Dermis blood vessel endothelial cell (primary cell): ENCODE data around the gene NSMF. TPM values are rescaled to one million over a fixed set of nuclear protein-coding genes. Genes with fewer than 3 reads are reported as not detected.
"Not testable (repeated sequence)": the region's sequence is repeated elsewhere in the genome, so short reads cannot be mapped to it uniquely, and the experiment has no call there.

Source experiments
- DNase-seq: peaks from one replicate; pipeline ENCODE4 v3.0.0; 2010
- total RNA-seq: library from RNA; depleted of rRNA; stranded (reverse); fragments of >200 nt; gene quantifications from 2 replicates; pipeline ENCODE4 v1.2.3, GENCODE V29; 2014

Gene NSMF
- total RNA-seq, 1 donor from 2014 or later = 32.8 TPM

GRCh38 chr9:137410236-137410890 is 48.8 kb downstream of the NSMF start:
- DNase-seq = not testable (repeated sequence)

DNA sequence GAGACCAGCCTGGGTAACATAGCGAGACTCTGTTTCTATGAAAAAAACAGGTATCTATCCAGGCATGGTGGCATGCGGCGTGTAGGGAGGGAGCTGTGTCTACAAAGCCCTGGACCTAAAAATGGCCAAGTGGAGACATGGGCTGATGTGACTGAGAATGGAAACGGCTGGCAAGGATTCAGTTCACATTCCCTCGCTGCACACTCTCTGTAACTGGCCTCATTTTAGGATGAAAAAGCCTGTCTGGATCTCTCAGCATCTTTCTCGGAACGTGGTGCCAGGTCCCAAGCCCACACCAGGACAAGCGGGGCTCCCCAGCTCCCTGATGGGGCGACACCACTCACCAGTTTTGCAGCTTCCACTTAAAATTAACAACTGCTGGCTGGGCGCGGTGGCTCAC is 49.6 kb downstream of the NSMF start:
- no peak for DNase-seq

DNA sequence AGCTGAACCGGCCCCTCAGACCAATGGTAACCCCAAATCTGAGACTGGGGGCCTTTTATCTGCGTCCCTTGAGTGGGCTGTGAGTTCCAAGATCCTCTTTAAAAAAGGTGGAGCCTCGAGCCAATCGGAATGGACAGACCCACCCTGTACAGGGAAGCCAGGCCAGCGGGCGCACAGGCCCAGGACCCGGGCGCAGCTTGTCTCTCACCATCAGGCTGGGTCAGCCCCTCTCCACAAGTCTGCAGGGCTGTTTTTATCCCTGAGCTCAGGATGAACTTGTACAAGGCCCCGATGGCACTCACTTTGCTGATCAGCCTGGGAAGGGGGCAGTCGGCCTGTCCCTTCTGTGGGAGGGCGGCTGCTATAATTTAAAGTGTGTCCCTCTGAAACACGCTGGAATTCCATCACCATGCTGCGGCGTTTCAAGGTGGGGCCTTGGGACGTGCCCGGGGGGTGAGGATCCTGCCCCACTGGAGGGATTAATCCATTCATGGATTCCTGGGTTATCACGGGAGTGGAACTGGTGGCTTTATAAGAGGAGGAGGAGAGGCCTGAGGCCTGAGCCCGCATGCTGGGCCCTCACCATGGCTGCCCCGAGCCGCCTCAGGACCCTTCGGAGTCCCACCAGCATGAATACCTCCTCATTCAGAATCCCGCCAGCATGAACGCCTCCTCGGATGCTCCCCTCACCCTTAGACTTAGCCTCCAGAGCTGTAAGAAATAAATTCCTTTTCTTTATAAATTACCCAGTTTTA is 50.3 kb downstream of the NSMF start:
- DNase-seq = no peak

GRCh38 chr9:137407590-137408300 is 51.4 kb downstream of the NSMF start:
- DNase-seq = no peak

- peak; percentile 91 for DNase-seq
Observed at GRCh38 chr9:137406876-137407589, 52.1 kb downstream of the NSMF start.

GRCh38 chr9:137406085-137406760 is 52.9 kb downstream of the NSMF start:
- DNase-seq = no peak

DNA sequence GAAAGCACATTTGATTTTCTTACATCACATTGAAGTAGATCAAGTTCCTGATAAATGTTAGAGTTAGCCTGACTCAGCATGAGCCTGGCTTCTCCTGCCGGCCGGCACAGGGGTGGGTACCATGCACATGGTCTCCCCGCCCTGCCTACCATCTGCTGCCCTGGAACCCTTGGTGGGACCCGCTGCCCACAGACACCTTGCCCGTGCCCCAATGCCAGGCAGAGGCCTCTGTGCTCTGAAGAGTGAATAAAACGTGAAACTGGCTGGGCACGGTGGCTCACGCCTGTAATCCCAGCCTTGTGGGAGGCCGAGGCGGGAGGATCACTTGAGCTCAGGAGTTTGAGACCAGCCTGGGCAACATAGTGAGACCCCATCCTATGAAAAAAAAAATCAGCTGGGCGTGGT is 53.5 kb downstream of the NSMF start:
- no peak for DNase-seq

GRCh38 chr9:137404961-137405567 is 54.1 kb downstream of the NSMF start:
- no peak for DNase-seq

DNA sequence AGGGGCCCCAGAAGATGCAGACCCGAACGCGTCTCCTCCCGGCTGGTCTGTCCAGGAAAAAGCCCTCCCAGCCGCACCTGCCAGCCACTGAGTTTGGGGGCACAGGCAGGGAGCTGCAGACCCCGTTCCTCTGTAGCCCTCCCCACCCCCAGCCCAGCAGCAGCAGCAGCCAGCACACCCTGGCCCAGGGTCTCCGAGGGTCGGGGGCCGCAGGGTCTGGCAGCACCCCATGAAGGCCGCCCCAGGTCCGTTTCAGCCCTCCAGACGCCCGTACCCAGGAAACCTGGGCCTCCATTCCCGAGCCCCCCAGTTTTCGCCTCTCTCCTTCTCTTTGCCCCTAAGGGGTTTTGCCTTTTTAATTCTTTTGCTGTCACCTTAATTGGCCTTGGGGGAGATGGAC is 55.9 kb downstream of the NSMF start:
- no peak for DNase-seq

DNA sequence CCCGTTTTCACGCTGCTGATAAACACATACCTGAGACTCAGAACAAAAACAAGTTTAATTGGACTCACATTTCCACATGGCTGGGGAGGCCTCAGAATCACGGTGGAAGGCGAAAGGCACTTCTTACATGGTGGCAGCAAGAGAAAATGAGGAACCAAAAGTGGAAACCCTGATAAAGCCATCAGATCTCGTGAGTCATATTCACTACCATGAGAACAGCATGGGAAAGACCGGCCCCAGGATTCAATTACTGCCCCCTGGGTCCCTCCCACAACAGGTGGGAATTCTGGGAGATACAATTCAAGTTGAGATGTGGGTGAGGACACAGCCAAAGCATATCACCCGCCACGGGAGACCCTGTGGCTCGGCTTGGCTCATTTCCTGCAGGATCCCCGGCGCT is 56.4 kb downstream of the NSMF start:
- no peak for DNase-seq

DNA sequence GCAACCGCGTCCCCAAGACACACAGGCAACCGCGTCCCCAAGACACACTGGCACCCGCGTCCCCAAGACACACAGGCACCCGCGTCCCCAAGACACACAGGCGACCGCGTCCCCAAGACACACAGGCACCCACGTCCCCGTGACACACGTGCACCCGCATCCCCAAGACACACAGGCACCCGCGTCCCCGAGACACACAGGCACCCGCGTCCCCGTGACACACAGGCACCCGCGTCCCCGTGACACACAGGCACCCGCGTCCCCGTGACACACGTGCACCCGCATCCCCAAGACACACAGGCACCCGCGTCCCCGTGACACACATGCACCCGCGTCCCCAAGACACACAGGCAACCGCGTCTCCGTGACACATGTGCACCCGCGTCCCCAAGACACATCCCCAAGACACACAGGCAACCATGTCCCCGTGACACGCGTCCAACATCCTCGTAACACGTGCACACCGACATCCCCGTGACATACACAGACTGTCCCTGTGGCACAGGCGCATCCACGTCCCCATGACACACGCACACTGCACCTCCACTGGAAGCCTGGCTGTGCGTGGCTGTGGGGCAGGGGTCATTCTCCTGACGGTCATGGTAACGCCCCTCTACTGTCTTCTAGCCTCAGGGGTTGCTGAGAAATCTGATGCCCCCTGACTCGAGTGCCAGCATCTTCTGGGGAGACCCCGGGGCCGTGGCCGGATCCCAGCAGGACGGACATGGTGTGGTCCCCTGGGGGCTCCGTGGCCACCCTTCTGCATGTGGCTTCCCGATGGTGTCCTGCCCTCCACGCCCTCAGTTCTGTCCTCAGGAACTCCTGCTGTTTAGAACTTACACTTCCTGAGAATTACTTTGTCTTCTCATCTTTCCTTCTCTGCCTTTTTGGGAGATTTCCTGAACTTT is 60.3 kb downstream of the NSMF start:
- no peak for DNase-seq

- DNase-seq = no peak
Observed at GRCh38 chr9:137397675-137398423, 61.3 kb downstream of the NSMF start.

Other genes with a start within 250 kb of the NSMF start
- 0.14 TPM in 1 of 2 replicates, not detected in the other for gene RNF208, start 237.1 kb downstream of the NSMF start, total RNA-seq
- 0.17 and 0.37 TPM in 2 replicates for gene CYSRT1, start 234.2 kb downstream of the NSMF start, total RNA-seq
- not detected in 2 replicates for gene RNF224, start 231.8 kb downstream of the NSMF start, total RNA-seq
- gene SLC34A3, start 228.4 kb downstream of the NSMF start, total RNA-seq = not detected in 2 replicates
- gene TUBB4B, start 218.0 kb downstream of the NSMF start, total RNA-seq = 128 and 305 TPM in 2 replicates
- 0.34 TPM in 1 of 2 replicates, not detected in the other for gene STPG3, start 208.0 kb downstream of the NSMF start, total RNA-seq
- 55.3 and 83.7 TPM in 2 replicates for gene NELFB, start 204.0 kb downstream of the NSMF start, total RNA-seq
- gene TOR4A, start 181.6 kb downstream of the NSMF start, total RNA-seq = 29.8 and 46.0 TPM in 2 replicates
- gene NRARP, start 157.1 kb downstream of the NSMF start, total RNA-seq = 64.3 and 82.2 TPM in 2 replicates
- 32.9 and 43.1 TPM in 2 replicates for gene EXD3, start 36.2 kb downstream of the NSMF start, total RNA-seq
- 1.5 and 2.6 TPM in 2 replicates for gene NOXA1, start 35.9 kb downstream of the NSMF start, total RNA-seq
- gene ENTPD8, start 18.0 kb downstream of the NSMF start, total RNA-seq = 0.23 and 0.34 TPM in 2 replicates
- 0.42 and 1.7 TPM in 2 replicates for gene PNPLA7, start 91.1 kb upstream of the NSMF start, total RNA-seq
- gene MRPL41, start 92.5 kb upstream of the NSMF start, total RNA-seq = 32.5 and 58.2 TPM in 2 replicates
- gene DPH7, start 119.6 kb upstream of the NSMF start, total RNA-seq = 30.8 and 31.1 TPM in 2 replicates
- 16.8 and 18.4 TPM in 2 replicates for gene ZMYND19, start 131.2 kb upstream of the NSMF start, total RNA-seq
- gene ARRDC1, start 146.4 kb upstream of the NSMF start, total RNA-seq = 34.2 and 43.1 TPM in 2 replicates
- gene EHMT1, start 159.7 kb upstream of the NSMF start, total RNA-seq = 65.3 and 89.3 TPM in 2 replicates